HepG2 (cell line): Measurements from ENCODE around the gene PRR15L. TPM values are rescaled to one million over a fixed set of nuclear protein-coding genes. Genes with fewer than 3 reads are reported as not detected.

ENCODE experiments used
- ATAC-seq: fragments of 200-7000 bp; cut with Tn5 transposase; 3 replicates; pipeline ENCODE4 v1.9.1; 2020; ENCODE audit warnings: mild to moderate bottlenecking, moderate library complexity
- BruUV-seq: library from RNA; stranded (reverse); fragments of 400-500 nt; replicated peaks from 2 replicates; lab custom pipeline; 2021; lab: Mats Ljungman, UMichigan
- CTCF ChIA-PET: fragments of 300-600 bp; formaldehyde crosslinking; extraction: SDS; loops from one replicate; lab custom pipeline; 2021; ENCODE audit warnings: low total read pairs, inconsistent platforms, low intra/inter-chr PET ratio; lab: Yijun Ruan, JAX
- POLR2A ChIA-PET: fragments of 350-600 bp; sonication (Branson Sonifier 250); formaldehyde crosslinking; loops from one replicate; lab custom pipeline; 2020; ENCODE audit warnings: antibody characterized with exemption, inconsistent platforms; lab: Yijun Ruan, JAX
- DNase-seq: peaks from one replicate; pipeline ENCODE4 v3.0.0-alpha.2; 2015; ENCODE audit warnings: low spot score
- FAIRE-seq: peaks from 3 replicates; lab custom pipeline; 2011; peaks lifted over from hg19 to GRCh38; lab: Jason Lieb, UNC
- H2AFZ ChIP-seq: one replicate; pipeline ENCODE4 v1.6.1; 2011; ENCODE audit warnings: low read length, inconsistent platforms
- H3K27ac ChIP-seq: fragments of 300-600 bp; 3 replicates; pipeline ENCODE4 v1.8.0; 2011; ENCODE audit warnings: mixed run types, mild to moderate bottlenecking, mixed read lengths, low read length, inconsistent platforms; ENCODE audit not compliant: insufficient read depth; ENCODE audit errors: extremely low read length
- H3K27me3 ChIP-seq, 2 experiments: fragments of 200-600 bp in 1 of 2; 2 replicates in 1 of 2; 3 replicates in 1 of 2; pipeline versions ENCODE4 v1.6.0 to v1.8.0; 2011; ENCODE audit warnings: low read length in 2 of 2, mild to moderate bottlenecking in 2 of 2, moderate library complexity in 2 of 2, inconsistent platforms in 1 of 2; ENCODE audit not compliant: insufficient read depth in 2 of 2, control insufficient read depth in 1 of 2
- H3K36me3 ChIP-seq, 2 experiments: fragments of 200-600 bp in 1 of 2; replicated peaks in 1 of 2; 2 replicates in 1 of 2; 3 replicates in 1 of 2; pipeline versions ENCODE4 v1.5.1 to v1.8.0; 2011; ENCODE audit warnings: low read length in 2 of 2, inconsistent platforms in 1 of 2; ENCODE audit not compliant: insufficient read depth in 2 of 2, control insufficient read depth in 1 of 2
- H3K4me1 ChIP-seq: 2 replicates; pipeline ENCODE4 v1.5.1; 2012; ENCODE audit warnings: low read length, inconsistent platforms; ENCODE audit not compliant: insufficient read depth
- H3K4me2 ChIP-seq: 2 replicates; pipeline ENCODE4 v1.6.0; 2011; ENCODE audit warnings: low read depth, low read length, inconsistent platforms
- H3K4me3 ChIP-seq, 3 experiments: fragments of 200-600 bp in 1 of 3; sonication (generic), shearing (Covaris generic) in 1 of 3; replicated peaks in 1 of 3; 2 replicates each; pipeline ENCODE4 v1.5.1; 2011 to 2016; ENCODE audit warnings: low read length in 3 of 3, inconsistent platforms in 2 of 3, low read depth in 2 of 3, mild to moderate bottlenecking in 2 of 3, control low read depth in 1 of 3, mixed read lengths in 1 of 3; ENCODE audit not compliant: insufficient read depth in 1 of 3
- H3K79me2 ChIP-seq: one replicate; pipeline ENCODE4 v1.6.1; 2011; ENCODE audit warnings: low read length, inconsistent platforms; ENCODE audit not compliant: insufficient read depth
- H3K9ac ChIP-seq: 2 replicates; pipeline ENCODE4 v1.6.0; 2011; ENCODE audit warnings: mild to moderate bottlenecking, low read depth, low read length, inconsistent platforms; ENCODE audit not compliant: insufficient read depth
- H3K9me3 ChIP-seq: 2 replicates; pipeline ENCODE4 v1.5.1; 2012; ENCODE audit warnings: mild to moderate bottlenecking, low read length
- H4K20me1 ChIP-seq: 2 replicates; pipeline ENCODE4 v1.6.0; 2011; ENCODE audit warnings: inconsistent platforms, mild to moderate bottlenecking, low read length, moderate library complexity; ENCODE audit not compliant: insufficient read depth
- BCL6 ChIP-seq: IDR thresholded peaks from 2 replicates; pipeline ENCODE4 v1.6.1; 2016; ENCODE audit warnings: missing genetic modification reagents, missing compliant biosample characterization
- CREB3 ChIP-seq: sonication (generic); formaldehyde crosslinking; IDR thresholded peaks from 2 replicates; pipeline ENCODE4 v1.5.0; 2020; ENCODE audit warnings: missing genetic modification reagents
- DNMT3B ChIP-seq: conservative IDR thresholded peaks from 2 replicates; pipeline ENCODE4 v1.6.1; 2016; ENCODE audit warnings: missing biosample characterization, control low read depth
- KDM2A ChIP-seq: sonication (generic); formaldehyde crosslinking; IDR thresholded peaks from 2 replicates; pipeline ENCODE4 v1.4.0; 2020; ENCODE audit warnings: low read depth, missing genetic modification reagents, borderline replicate concordance
- TCF12 ChIP-seq, 2 experiments: fragments of 450-650 bp in 1 of 2; sonication (generic) in 1 of 2; formaldehyde crosslinking in 1 of 2; IDR thresholded peaks; 2 replicates each; pipeline versions ENCODE4 v1.6.1 to v1.8.0; 2017 to 2022; ENCODE audit warnings: antibody characterized with exemption in 1 of 2, mild to moderate bottlenecking in 1 of 2, missing genetic modification reagents in 1 of 2, moderate library complexity in 1 of 2
- THYN1 ChIP-seq: sonication (generic); formaldehyde crosslinking; IDR thresholded peaks from 2 replicates; pipeline ENCODE4 v1.8.1; 2023; ENCODE audit warnings: low read depth, mild to moderate bottlenecking, moderate library complexity, missing genetic modification reagents, borderline replicate concordance
- ZBTB7B ChIP-seq: sonication (generic); formaldehyde crosslinking; IDR thresholded peaks from 2 replicates; pipeline ENCODE4 v1.4.0; 2020; ENCODE audit warnings: missing genetic modification reagents
- ZFP82 ChIP-seq: sonication (generic); formaldehyde crosslinking; IDR thresholded peaks from 2 replicates; pipeline ENCODE4 v1.5.1; 2020; ENCODE audit warnings: mild to moderate bottlenecking, missing genetic modification reagents, borderline replicate concordance
- ZNF713 ChIP-seq: sonication (generic); formaldehyde crosslinking; IDR thresholded peaks from 2 replicates; pipeline ENCODE4 v1.4.0; 2020; ENCODE audit warnings: mild to moderate bottlenecking, missing genetic modification reagents
- WGBS: methylation state at CpG from one replicate; pipeline ENCODE4 v1.1.6; 2017; ENCODE audit warnings: low lambda C conversion rate; 5-methylcytosine and 5-hydroxymethylcytosine counted together
- in situ Hi-C: cut with HindIII; loops from 2 replicates; pipeline ENCODE4 v1.10.0; 2017; ENCODE audit warnings: low pct_unique_long_range_greater_than_20kb; ENCODE audit not compliant: extremely low pct_ligation_motif_present
- intact Hi-C: fragments of 100-400 bp; cut with micrococcal nuclease; formaldehyde crosslinking; loops from one replicate; pipeline ENCODE4 v1.10.0; 2022; ENCODE audit not compliant: unreplicated experiment
- polyA plus RNA-seq, 8 experiments: library from polyadenylated mRNA; depleted of rRNA in 3 of 8; stranded (reverse) in 7 of 8; unstranded in 1 of 8; fragments of >200 nt; fragmentation: Illumina TruSeq in 4 of 8; extraction: Trizol in 4 of 8; gene quantifications; 2 replicates each; pipeline versions ENCODE4 v1.2.1 to v1.2.3, GENCODE V29; 2011 to 2016; ENCODE audit warnings: low read depth in 4 of 8, missing spikeins in 1 of 8, mixed read lengths in 1 of 8; ENCODE audit not compliant: insufficient read depth in 1 of 8
- total RNA-seq, 5 experiments: library from RNA; depleted of rRNA; stranded (reverse); fragments of >200 nt; fragmentation: Illumina TruSeq; extraction: Trizol; gene quantifications; 2 replicates each; pipeline ENCODE4 v1.2.3, GENCODE V29; 2016; ENCODE audit warnings: low read depth in 1 of 5
- TF ChIP-seq, protein P1 (sequence below): sonication (generic); formaldehyde crosslinking; IDR thresholded peaks from 2 replicates; pipeline ENCODE4 v1.4.0; 2020; ENCODE audit warnings: missing genetic modification reagents
- TF ChIP-seq, protein P2 (sequence below): sonication (generic); formaldehyde crosslinking; IDR thresholded peaks from 2 replicates; pipeline ENCODE4 v1.4.0; 2020; ENCODE audit warnings: mild to moderate bottlenecking, missing genetic modification reagents

Gene PRR15L
- total and polyA plus RNA-seq, 2 of the 13 experiments (the other 11 are each of a cell fraction or from before 2014, with no cell fraction given) = 0.44 to 2.0 TPM

DNA sequence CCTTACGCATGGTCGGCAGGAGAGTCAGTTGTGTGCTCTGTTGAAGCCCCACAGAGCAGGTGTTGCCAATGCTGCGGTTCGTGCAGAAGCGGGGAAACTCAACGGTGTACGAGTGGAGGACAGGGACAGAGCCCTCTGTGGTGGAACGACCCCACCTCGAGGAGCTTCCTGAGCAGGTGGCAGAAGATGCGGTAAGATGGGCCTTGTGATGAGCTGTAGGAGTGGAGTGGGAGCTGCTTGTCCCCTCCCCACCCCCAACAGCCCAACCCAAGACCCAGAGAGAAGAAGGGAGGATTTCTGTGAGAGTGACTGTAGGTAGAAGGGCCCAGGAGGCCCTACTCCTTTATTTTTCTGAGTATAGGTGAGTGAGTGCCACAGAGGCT lies 18.1 kb upstream of the PRR15L start (continued):
- TF ChIP-seq CREB3 (CRISPR knock-in tag) = no peak
- no peak for TF ChIP-seq DNMT3B (CRISPR knock-in tag)
- TF ChIP-seq ZBTB7B = no peak
- TF ChIP-seq, all 625 proteins: peak for 0

DNA sequence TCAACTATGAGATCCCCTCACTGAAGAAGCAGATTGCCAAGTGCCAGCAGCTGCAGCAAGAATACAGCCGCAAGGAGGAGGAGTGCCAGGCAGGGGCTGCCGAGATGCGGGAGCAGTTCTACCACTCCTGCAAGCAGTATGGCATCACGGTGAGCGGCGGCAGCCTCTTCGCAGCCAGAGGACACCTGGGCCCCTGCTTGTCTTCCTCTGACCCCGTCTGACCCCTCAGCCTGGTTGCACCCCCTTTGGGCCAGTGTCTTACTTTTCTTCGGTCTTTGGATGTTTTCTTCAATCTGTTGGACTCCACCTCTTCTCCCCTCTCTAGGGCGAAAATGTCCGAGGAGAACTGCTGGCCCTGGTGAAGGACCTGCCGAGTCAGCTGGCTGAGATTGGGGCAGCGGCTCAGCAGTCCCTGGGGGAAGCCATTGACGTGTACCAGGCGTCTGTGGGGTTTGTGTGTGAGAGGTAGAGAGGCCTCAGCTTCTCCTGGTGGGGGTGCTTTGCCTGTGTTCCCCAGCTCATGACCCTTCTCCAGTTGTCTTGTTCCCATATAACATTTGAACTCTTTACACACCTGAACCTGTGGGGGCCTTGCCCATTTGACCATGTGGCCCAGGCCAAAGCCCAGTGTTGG lies 17.6 kb upstream of the PRR15L start:
- no peak overlapping the region for H3K4me3 ChIP-seq
- H3K27me3 ChIP-seq = no peaks in the 10 kb centered on the region; a peak in 1 of 5 replicates
- peaks cover 5% of the 10 kb centered on the region; the same call in 1 of the 2 replicates for H4K20me1 ChIP-seq
- H3K36me3 ChIP-seq = peaks cover 32 to 58% of the 10 kb centered on the region in 2 experiments
- intact Hi-C loops (no loop called here), in situ Hi-C loops (loop anchor here (5.0 kb wide), 1 partner anchor 42 kb away; no protein-coding TSS in a partner anchor)
- no peak for DNase-seq
- ChIA-PET CTCF (no interaction called here), POLR2A (interaction anchor here (1.7 kb wide), 1 partner anchor 34 kb away, joined by 5 read pairs; the partner anchor contains the start of gene PNPO)
- no peak overlapping the region for H3K27ac ChIP-seq
- H3K79me2 ChIP-seq = peaks cover 17% of the 10 kb centered on the region
- no TSS peak for BruUV-seq
- no peak overlapping the region for H3K4me2 ChIP-seq
- no peak overlapping the region for H3K9ac ChIP-seq
- H3K4me1 ChIP-seq = peaks cover 22% of the 10 kb centered on the region
- ATAC-seq = no peak
- H2AFZ ChIP-seq = no peak overlapping the region
- 96% methylated on average over 15 of the region's 15 CpGs for WGBS
- H3K9me3 ChIP-seq = no peaks in the 10 kb centered on the region
- TF ChIP-seq ZFP82 (CRISPR knock-in tag) (no peak), THYN1 (CRISPR knock-in tag) (no peak), ZNF713 (CRISPR knock-in tag) (no peak), BCL6 (CRISPR knock-in tag) (no peak), KDM2A (CRISPR knock-in tag) (no peak), TCF12 (IDR thresholded peaks at IDR 0.05) (no peak), TCF12 (CRISPR knock-in tag; IDR thresholded peaks at IDR 0.05) (no peak)
- TF ChIP-seq, protein P1, sequence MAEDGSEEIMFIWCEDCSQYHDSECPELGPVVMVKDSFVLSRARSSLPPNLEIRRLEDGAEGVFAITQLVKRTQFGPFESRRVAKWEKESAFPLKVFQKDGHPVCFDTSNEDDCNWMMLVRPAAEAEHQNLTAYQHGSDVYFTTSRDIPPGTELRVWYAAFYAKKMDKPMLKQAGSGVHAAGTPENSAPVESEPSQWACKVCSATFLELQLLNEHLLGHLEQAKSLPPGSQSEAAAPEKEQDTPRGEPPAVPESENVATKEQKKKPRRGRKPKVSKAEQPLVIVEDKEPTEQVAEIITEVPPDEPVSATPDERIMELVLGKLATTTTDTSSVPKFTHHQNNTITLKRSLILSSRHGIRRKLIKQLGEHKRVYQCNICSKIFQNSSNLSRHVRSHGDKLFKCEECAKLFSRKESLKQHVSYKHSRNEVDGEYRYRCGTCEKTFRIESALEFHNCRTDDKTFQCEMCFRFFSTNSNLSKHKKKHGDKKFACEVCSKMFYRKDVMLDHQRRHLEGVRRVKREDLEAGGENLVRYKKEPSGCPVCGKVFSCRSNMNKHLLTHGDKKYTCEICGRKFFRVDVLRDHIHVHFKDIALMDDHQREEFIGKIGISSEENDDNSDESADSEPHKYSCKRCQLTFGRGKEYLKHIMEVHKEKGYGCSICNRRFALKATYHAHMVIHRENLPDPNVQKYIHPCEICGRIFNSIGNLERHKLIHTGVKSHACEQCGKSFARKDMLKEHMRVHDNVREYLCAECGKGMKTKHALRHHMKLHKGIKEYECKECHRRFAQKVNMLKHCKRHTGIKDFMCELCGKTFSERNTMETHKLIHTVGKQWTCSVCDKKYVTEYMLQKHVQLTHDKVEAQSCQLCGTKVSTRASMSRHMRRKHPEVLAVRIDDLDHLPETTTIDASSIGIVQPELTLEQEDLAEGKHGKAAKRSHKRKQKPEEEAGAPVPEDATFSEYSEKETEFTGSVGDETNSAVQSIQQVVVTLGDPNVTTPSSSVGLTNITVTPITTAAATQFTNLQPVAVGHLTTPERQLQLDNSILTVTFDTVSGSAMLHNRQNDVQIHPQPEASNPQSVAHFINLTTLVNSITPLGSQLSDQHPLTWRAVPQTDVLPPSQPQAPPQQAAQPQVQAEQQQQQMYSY (CRISPR knock-in tag) = no peak
- TF ChIP-seq, protein P2, sequence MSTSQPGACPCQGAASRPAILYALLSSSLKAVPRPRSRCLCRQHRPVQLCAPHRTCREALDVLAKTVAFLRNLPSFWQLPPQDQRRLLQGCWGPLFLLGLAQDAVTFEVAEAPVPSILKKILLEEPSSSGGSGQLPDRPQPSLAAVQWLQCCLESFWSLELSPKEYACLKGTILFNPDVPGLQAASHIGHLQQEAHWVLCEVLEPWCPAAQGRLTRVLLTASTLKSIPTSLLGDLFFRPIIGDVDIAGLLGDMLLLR (CRISPR knock-in tag) = no peak
- FAIRE-seq = no peak
